MM.1S (cell line): ENCODE results near the gene GAPDH.

Experiments
- DNase-seq: peaks from one replicate; pipeline ENCODE4 v3.0.0-alpha.2; 2015
- H2AFZ ChIP-seq: fragments of 300-600 bp; sonication (generic); 2 replicates; pipeline ENCODE4 v1.6.0; 2016; ENCODE audit warnings: antibody characterized with exemption, low read length
- H3F3A ChIP-seq: fragments of 300-600 bp; sonication (generic); 2 replicates; pipeline ENCODE4 v1.6.1; 2016; ENCODE audit warnings: mild to moderate bottlenecking, antibody characterized with exemption, low read length, moderate library complexity, mixed read lengths; ENCODE audit not compliant: insufficient read depth
- H3K27ac ChIP-seq: fragments of 300-600 bp; sonication (generic); 2 replicates; pipeline ENCODE4 v1.5.1; 2016; ENCODE audit warnings: mild to moderate bottlenecking, low read length
- H3K27me3 ChIP-seq: fragments of 300-600 bp; sonication (generic); replicated peaks from 2 replicates; pipeline ENCODE4 v1.6.0; 2016; ENCODE audit warnings: low read length; ENCODE audit not compliant: insufficient read depth
- H3K36me3 ChIP-seq: fragments of 300-600 bp; sonication (generic); replicated peaks from 2 replicates; pipeline ENCODE4 v1.6.1; 2016; ENCODE audit warnings: mild to moderate bottlenecking, low read length, mixed read lengths; ENCODE audit not compliant: insufficient read depth
- H3K4me1 ChIP-seq: fragments of 300-600 bp; sonication (generic); 2 replicates; pipeline ENCODE4 v1.6.1; 2016; ENCODE audit warnings: low read length, mixed read lengths
- H3K4me2 ChIP-seq: fragments of 300-600 bp; sonication (generic); 2 replicates; pipeline ENCODE4 v1.6.0; 2016; ENCODE audit warnings: low read depth, low read length
- H3K4me3 ChIP-seq: fragments of 300-600 bp; sonication (generic); 2 replicates; pipeline ENCODE4 v1.5.1; 2016; ENCODE audit warnings: low read length, mixed read lengths
- H3K79me2 ChIP-seq: fragments of 300-600 bp; sonication (generic); 2 replicates; pipeline ENCODE4 v1.6.1; 2016; ENCODE audit warnings: mixed run types, low read length, mixed read lengths
- H3K9ac ChIP-seq: fragments of 300-600 bp; sonication (generic); 2 replicates; pipeline ENCODE4 v1.6.1; 2016; ENCODE audit warnings: low read length, mixed read lengths
- H3K9me2 ChIP-seq: fragments of 300-600 bp; sonication (generic); replicated peaks from 2 replicates; pipeline ENCODE4 v1.6.1; 2016; ENCODE audit warnings: mild to moderate bottlenecking, low read length, mixed read lengths; ENCODE audit not compliant: insufficient read depth
- H3K9me3 ChIP-seq: fragments of 300-600 bp; sonication (generic); replicated peaks from 2 replicates; pipeline ENCODE4 v1.6.1; 2016; ENCODE audit warnings: mild to moderate bottlenecking, low read length, mixed read lengths; ENCODE audit not compliant: insufficient read depth
- H4K20me1 ChIP-seq: fragments of 300-600 bp; sonication (generic); 2 replicates; pipeline ENCODE4 v1.6.1; 2016; ENCODE audit warnings: mild to moderate bottlenecking, low read length, moderate library complexity, mixed read lengths; ENCODE audit not compliant: insufficient read depth
- CTCF ChIP-seq: fragments of 300-600 bp; sonication (generic); IDR thresholded peaks from 2 replicates; pipeline ENCODE4 v1.5.1; 2016; ENCODE audit warnings: antibody characterized with exemption, low read length, mixed read lengths
- EZH2 ChIP-seq: fragments of 300-600 bp; sonication (generic); optimal IDR thresholded peaks from 2 replicates; pipeline ENCODE3; 2017; ENCODE audit warnings: low read depth, mild to moderate bottlenecking, antibody characterized with exemption, low read length, mixed read lengths
- EZH2phosphoT487 ChIP-seq: fragments of 300-600 bp; sonication (generic); IDR thresholded peaks from 2 replicates; pipeline ENCODE4 v1.6.1; 2018; ENCODE audit warnings: antibody characterized with exemption, low read length

GAPDH gene

DNA sequence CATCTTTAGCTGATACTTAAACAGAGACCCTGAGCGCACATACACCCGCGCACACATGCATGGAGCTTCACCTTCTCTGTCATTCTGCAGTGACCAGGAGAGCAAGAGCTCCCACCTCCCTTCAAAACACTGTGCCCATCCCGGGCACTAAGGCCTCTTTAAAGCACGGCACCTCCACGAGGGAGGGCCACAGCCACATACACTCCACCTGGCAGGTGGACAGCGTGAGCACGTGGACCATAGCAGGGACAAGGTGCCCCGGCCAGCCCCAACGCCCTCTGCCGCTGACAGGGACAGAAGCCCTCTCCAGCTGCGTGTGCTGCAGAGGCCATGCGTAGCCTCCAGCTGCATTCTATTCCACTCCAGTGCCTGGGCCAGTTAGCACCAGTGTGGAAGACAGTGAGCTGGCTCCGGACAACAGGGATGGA, 5.4 kb downstream of the GAPDH start:
- H3K9me2 ChIP-seq = no peaks in the 10 kb centered on the region
- H3K4me2 ChIP-seq = no peak overlapping the region
- H3F3A ChIP-seq = peaks cover 54% of the 10 kb centered on the region
- no peak overlapping the region for H3K27ac ChIP-seq
- TF ChIP-seq EZH2phosphoT487 (no peak), EZH2 (no peak), CTCF (no peak)
- H3K4me1 ChIP-seq = peaks cover 7% of the 10 kb centered on the region
- DNase-seq = no peak
- no peaks in the 10 kb centered on the region for H3K27me3 ChIP-seq
- H3K79me2 ChIP-seq = peaks cover 27% of the 10 kb centered on the region
- peaks cover 8% of the 10 kb centered on the region; the same call in 1 of the 2 replicates for H3K36me3 ChIP-seq
- no peaks in the 10 kb centered on the region for H3K9me3 ChIP-seq
- H4K20me1 ChIP-seq = peaks cover 33% of the 10 kb centered on the region
- no peak overlapping the region for H3K4me3 ChIP-seq
- H2AFZ ChIP-seq = no peak overlapping the region
- H3K9ac ChIP-seq = no peak overlapping the region

GRCh38 chr12:6540181-6540877, 6.0 kb downstream of the GAPDH start:
- Histone ChIP-seq H3K36me3 (peaks cover 8% of the 10 kb centered on the region; the same call in 1 of the 2 replicates), H3K27me3 (no peaks in the 10 kb centered on the region), H3K4me1 (peaks cover 7% of the 10 kb centered on the region), H3K27ac (no peak overlapping the region), H2AFZ (no peak overlapping the region), H4K20me1 (peaks cover 33% of the 10 kb centered on the region), H3K9me2 (no peaks in the 10 kb centered on the region), H3K9me3 (no peaks in the 10 kb centered on the region), H3K9ac (no peak overlapping the region), H3K4me3 (no peak overlapping the region), H3F3A (peaks cover 48% of the 10 kb centered on the region), H3K79me2 (peaks cover 21% of the 10 kb centered on the region), H3K4me2 (no peak overlapping the region)
- DNase-seq = no peak
- TF ChIP-seq EZH2phosphoT487 (no peak), EZH2 (no peak), CTCF (no peak)

DNA sequence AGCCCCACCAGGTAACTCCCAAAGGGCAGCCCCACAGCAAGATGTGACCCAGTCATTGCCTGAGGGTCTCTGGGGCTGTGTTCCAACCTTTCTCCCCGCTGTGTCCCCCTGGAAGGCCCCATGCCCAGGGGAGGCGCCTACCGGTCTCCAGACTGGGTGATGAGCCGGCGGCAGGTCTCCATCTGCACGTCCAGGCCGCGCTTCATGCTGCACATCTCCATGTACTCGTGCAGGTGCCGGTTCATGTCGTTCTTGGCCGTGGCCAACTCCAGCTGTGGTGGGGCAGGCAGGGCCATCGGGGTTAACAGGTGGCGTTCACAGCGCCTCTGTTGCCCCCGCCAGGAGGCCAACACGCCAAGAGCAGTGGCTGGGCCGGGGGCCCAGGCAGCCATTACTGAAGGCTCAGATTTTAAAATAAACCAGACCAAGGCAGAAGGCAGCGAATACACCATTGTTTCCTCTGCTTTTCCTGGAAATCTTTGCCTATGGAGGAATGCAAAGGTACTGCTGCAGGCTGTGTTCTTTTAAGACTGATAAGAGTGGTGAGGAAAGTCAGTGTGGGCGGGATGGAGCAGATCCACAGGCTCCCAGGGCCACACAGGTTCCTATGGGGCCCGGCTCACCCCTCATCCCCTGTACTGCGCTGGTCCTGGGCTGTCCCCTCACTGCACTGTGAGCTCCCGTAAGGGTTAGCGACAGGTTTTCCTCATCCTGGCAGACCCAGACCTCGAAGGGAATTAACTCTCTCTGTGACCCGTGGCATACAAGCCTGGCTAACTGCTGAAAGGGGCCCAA, 7.3 kb downstream of the GAPDH start:
- Histone ChIP-seq H4K20me1 (peaks cover 20% of the 10 kb centered on the region), H3K4me2 (no peak overlapping the region), H3K9me3 (no peaks in the 10 kb centered on the region), H3K4me1 (no peaks in the 10 kb centered on the region), H3K79me2 (peaks cover 9% of the 10 kb centered on the region), H2AFZ (no peak overlapping the region), H3K9ac (no peak overlapping the region), H3K27ac (no peak overlapping the region), H3K4me3 (no peak overlapping the region), H3F3A (peaks cover 35% of the 10 kb centered on the region), H3K9me2 (no peaks in the 10 kb centered on the region), H3K36me3 (no peaks in the 10 kb centered on the region), H3K27me3 (no peaks in the 10 kb centered on the region)
- TF ChIP-seq EZH2phosphoT487 (no peak), EZH2 (no peak)
- DNase-seq = no peak
